Measurements from ENCODE around the gene SIX5. TPM values are rescaled to one million over a fixed set of nuclear protein-coding genes. Genes with fewer than 3 reads are reported as not detected.

Gene SIX5
- total and polyA plus RNA-seq, 9 of the 15 experiments (the other 6 are each of a cell fraction or from before 2014, with no cell fraction given): 1.4 to 17.2 (median 7.4) TPM; not detected in 2

DNA sequence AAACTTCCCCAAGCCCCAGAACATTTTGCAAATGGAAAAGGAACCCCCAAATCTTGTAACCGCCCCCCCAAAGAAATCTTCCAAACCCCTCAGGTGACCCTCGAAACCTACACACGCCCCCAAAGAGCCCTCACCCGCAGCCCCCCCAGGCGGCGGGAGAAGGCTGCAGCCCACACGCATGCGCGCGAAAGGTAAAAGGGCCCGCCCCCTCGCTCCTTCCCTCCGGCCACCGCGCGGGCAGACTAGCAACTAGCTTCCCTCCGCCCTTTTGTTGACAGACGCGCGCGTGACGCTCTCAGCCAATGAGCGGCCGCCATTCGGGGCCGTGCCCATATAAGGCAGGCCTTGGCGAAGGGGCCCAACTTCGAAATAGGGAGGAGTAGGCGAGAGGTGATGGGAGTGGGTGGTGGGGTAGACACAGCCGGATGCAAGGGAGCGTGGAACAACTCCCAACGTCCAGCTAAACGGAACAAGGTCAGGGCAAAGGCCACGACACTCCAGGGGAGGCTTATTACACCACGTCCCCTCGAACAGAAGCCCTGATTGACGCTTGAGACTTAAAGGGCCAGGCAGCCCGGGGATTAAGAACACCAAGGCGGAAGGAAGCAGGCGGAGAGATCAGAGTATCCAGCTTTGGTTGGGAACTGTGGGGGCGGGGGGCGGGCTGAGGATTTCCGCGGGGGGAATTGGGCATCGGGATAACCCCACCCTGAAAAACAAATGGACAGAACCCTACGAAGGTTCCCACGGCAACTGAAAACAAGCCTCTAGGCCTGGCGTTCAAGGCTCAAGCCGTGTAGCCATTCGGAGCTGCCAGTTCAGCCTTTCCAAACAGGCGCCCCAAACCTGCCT lies 51.7 kb downstream of the SIX5 start (continued):
- TF ChIP-seq, protein P1, sequence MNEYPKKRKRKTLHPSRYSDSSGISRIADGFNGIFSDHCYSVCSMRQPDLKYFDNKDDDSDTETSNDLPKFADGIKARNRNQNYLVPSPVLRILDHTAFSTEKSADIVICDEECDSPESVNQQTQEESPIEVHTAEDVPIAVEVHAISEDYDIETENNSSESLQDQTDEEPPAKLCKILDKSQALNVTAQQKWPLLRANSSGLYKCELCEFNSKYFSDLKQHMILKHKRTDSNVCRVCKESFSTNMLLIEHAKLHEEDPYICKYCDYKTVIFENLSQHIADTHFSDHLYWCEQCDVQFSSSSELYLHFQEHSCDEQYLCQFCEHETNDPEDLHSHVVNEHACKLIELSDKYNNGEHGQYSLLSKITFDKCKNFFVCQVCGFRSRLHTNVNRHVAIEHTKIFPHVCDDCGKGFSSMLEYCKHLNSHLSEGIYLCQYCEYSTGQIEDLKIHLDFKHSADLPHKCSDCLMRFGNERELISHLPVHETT (CRISPR knock-in tag; conservative IDR thresholded peaks at IDR 0.05 in 1 of 2, IDR thresholded peaks at IDR 0.05 in 1 of 2): peak in 1 of 2 experiments; percentile 89; a peak in 2 of 4 replicates
- TF ChIP-seq TEAD4 (IDR thresholded peaks at IDR 0.05; ENCODE audit: low read length): peak; percentile 27; the same call in 1 of the 2 replicates
- no peak for TF ChIP-seq TEAD4 (CRISPR knock-in tag; IDR thresholded peaks at IDR 0.05; ENCODE audit: borderline replicate concordance)
- peak; percentile 99 for TF ChIP-seq BHLHE40 (IDR thresholded peaks at IDR 0.05; ENCODE audit: low read length)
- TF ChIP-seq ZNF175 (CRISPR knock-in tag; IDR thresholded peaks at IDR 0.05; ENCODE audit: low read depth): peak; percentile 93
- TF ChIP-seq FOXK2 (conservative IDR thresholded peaks at IDR 0.05 in 1 of 2, IDR thresholded peaks at IDR 0.05 in 1 of 2; ENCODE audit: low read depth in 2 of 2): peak; percentile 96 to 97
- TF ChIP-seq SMAD1 (IDR thresholded peaks at IDR 0.05; ENCODE audit: low read depth, low read length, partially characterized antibody): peak; percentile 49
- peak; percentile 99 for TF ChIP-seq MNT (conservative IDR thresholded peaks at IDR 0.05)
- TF ChIP-seq NFYB (IDR thresholded peaks at IDR 0.05; ENCODE audit: extremely low read depth, insufficient read length): peak; percentile 44
- peak; percentile 56; the same call in 1 of the 2 replicates for TF ChIP-seq NCOA1 (IDR thresholded peaks at IDR 0.05; ENCODE audit: low read depth)
- TF ChIP-seq JUN (IDR thresholded peaks at IDR 0.05; ENCODE audit: borderline replicate concordance, low read depth, low read length): 0 out of 2 replicates have a peak, but pooled peaks have one; percentile 43
- no peak for TF ChIP-seq JUN (CRISPR knock-in tag; IDR thresholded peaks at IDR 0.05; ENCODE audit: borderline replicate concordance)
- peak; percentile 97 for TF ChIP-seq HMGN3 (IDR thresholded peaks at IDR 0.05; ENCODE audit: borderline replicate concordance, extremely low read depth, insufficient read length, low read depth, low read length)
- no peak for TF ChIP-seq ZNF407 (IDR thresholded peaks at IDR 0.05; ENCODE audit: low read depth)
